ENCODE measurements around the gene NOL9.

Gene NOL9

GRCh38 chr1:6585841-6586240 lies 31.5 kb upstream of the NOL9 start:
- no peaks in the 10 kb centered on the region for H3K9me3 ChIP-seq
- TF ChIP-seq CTCF (IDR thresholded peaks at IDR 0.05; ENCODE audit: low read depth, low read length): no peak
- no peak for DNase-seq
- H3K27me3 ChIP-seq: no peaks in the 10 kb centered on the region
- no peak overlapping the region for H3K4me3 ChIP-seq (ENCODE audit: low read depth, low read length)
- H3K4me1 ChIP-seq: no peaks in the 10 kb centered on the region
- no peaks in the 10 kb centered on the region; the same call in 1 of the 2 replicates for H3K36me3 ChIP-seq

- no peak overlapping the region for H3K4me3 ChIP-seq (ENCODE audit: low read depth, low read length)
- H3K4me1 ChIP-seq: no peaks in the 10 kb centered on the region
- H3K9me3 ChIP-seq: no peaks in the 10 kb centered on the region
- TF ChIP-seq CTCF (IDR thresholded peaks at IDR 0.05; ENCODE audit: low read depth, low read length): no peak
- no peak for DNase-seq
- no peaks in the 10 kb centered on the region; the same call in 1 of the 2 replicates for H3K36me3 ChIP-seq
- no peaks in the 10 kb centered on the region for H3K27me3 ChIP-seq
Measured at GRCh38 chr1:6585081-6585722, 30.9 kb upstream of the NOL9 start.

GRCh38 chr1:6584126-6585080 lies 30.1 kb upstream of the NOL9 start:
- no peak for DNase-seq
- no peaks in the 10 kb centered on the region for H3K9me3 ChIP-seq
- 0 out of 2 replicates have a peak, but pooled peaks have one; percentile 16 for TF ChIP-seq CTCF (IDR thresholded peaks at IDR 0.05; ENCODE audit: low read depth, low read length)
- no peaks in the 10 kb centered on the region for H3K27me3 ChIP-seq
- no peaks in the 10 kb centered on the region for H3K4me1 ChIP-seq
- no peak overlapping the region for H3K4me3 ChIP-seq (ENCODE audit: low read depth, low read length)
- H3K36me3 ChIP-seq: no peaks in the 10 kb centered on the region; the same call in 1 of the 2 replicates

GRCh38 chr1:6582370-6582769 lies 28.1 kb upstream of the NOL9 start:
- Histone ChIP-seq H3K36me3 (no peaks in the 10 kb centered on the region), H3K27me3 (no peaks in the 10 kb centered on the region), H3K9me3 (no peaks in the 10 kb centered on the region), H3K4me1 (no peaks in the 10 kb centered on the region), H3K4me3 (ENCODE audit: low read depth, low read length) (no peak overlapping the region)
- TF ChIP-seq CTCF (IDR thresholded peaks at IDR 0.05; ENCODE audit: low read depth, low read length): no peak
- no peak for DNase-seq

- Histone ChIP-seq H3K9me3 (no peaks in the 10 kb centered on the region), H3K27me3 (no peaks in the 10 kb centered on the region), H3K4me3 (ENCODE audit: low read depth, low read length) (no peak overlapping the region), H3K36me3 (no peaks in the 10 kb centered on the region), H3K4me1 (no peaks in the 10 kb centered on the region)
- DNase-seq: no peak
- TF ChIP-seq CTCF (IDR thresholded peaks at IDR 0.05; ENCODE audit: low read depth, low read length): no peak
Measured at GRCh38 chr1:6581561-6582305, 27.4 kb upstream of the NOL9 start.
